Dendritic cell treated with granulocyte-macrophage colony-stimulating factor and Interleukin-4, amounts not matched to agents 40 ng/mL and 50 ng/mL, for 4 days (primary cell): ENCODE measurements around the gene UROC1.
"Not testable (repeated sequence)": the region's sequence is repeated elsewhere in the genome, so short reads cannot be mapped to it uniquely, and the experiment has no call there.

Experiments used
- H3K27ac Mint-ChIP-seq: one replicate; pipeline ENCODE4 v1.8.0; 2022; ENCODE audit warnings: mild to moderate bottlenecking, mixed read lengths
- H3K27me3 Mint-ChIP-seq: one replicate; pipeline ENCODE4 v1.8.0; 2022; ENCODE audit warnings: mild to moderate bottlenecking, mixed read lengths
- H3K36me3 Mint-ChIP-seq: one replicate; pipeline ENCODE4 v1.8.0; 2022; ENCODE audit warnings: low read depth, mixed read lengths
- H3K4me1 Mint-ChIP-seq: one replicate; pipeline ENCODE4 v1.8.0; 2022; ENCODE audit warnings: low read depth, mixed read lengths
- H3K4me3 Mint-ChIP-seq: one replicate; pipeline ENCODE4 v1.8.0; 2022; ENCODE audit warnings: mild to moderate bottlenecking, moderate library complexity, mixed read lengths
- H3K9me3 Mint-ChIP-seq: one replicate; pipeline ENCODE4 v1.8.0; 2022; ENCODE audit warnings: mixed read lengths
- intact Hi-C: fragments of 100-400 bp; cut with micrococcal nuclease; formaldehyde crosslinking; loops from one replicate; pipeline ENCODE4 v1.15.0; 2022

The UROC1 gene

DNA sequence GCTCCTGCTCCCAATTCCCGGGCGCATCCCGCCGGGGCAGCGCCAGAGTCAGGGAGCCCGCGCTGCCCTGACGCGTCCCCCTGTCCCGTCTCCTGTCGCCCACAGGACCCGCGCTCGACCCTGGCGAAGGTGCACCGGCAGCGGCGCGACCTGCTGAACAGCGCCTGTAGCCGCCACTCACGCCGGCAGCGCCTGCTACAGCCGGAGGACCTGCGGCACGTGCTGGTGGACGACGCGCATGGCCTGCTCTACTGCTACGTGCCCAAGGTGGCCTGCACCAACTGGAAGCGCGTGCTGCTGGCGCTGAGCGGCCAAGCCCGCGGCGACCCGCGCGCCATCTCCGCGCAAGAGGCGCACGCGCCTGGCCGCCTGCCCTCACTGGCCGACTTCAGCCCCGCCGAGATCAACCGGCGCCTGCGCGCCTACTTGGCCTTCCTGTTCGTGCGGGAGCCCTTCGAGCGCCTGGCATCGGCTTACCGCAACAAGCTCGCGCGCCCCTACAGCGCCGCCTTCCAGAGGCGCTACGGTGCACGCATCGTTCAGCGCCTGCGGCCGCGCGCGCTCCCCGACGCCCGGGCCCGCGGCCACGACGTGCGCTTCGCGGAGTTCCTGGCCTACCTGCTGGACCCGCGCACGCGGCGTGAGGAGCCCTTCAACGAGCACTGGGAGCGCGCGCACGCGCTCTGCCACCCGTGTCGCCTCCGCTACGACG, 24.2 kb upstream of the UROC1 start:
- peaks cover 68% of the 10 kb centered on the region for H3K36me3 Mint-ChIP-seq
- intact Hi-C loops: no loop called here
- H3K27me3 Mint-ChIP-seq: no peaks in the 10 kb centered on the region
- peak overlapping the region; percentile 97 for H3K27ac Mint-ChIP-seq
- peaks cover 5% of the 10 kb centered on the region for H3K9me3 Mint-ChIP-seq
- peaks cover 69% of the 10 kb centered on the region for H3K4me1 Mint-ChIP-seq
- H3K4me3 Mint-ChIP-seq: no peak overlapping the region

DNA sequence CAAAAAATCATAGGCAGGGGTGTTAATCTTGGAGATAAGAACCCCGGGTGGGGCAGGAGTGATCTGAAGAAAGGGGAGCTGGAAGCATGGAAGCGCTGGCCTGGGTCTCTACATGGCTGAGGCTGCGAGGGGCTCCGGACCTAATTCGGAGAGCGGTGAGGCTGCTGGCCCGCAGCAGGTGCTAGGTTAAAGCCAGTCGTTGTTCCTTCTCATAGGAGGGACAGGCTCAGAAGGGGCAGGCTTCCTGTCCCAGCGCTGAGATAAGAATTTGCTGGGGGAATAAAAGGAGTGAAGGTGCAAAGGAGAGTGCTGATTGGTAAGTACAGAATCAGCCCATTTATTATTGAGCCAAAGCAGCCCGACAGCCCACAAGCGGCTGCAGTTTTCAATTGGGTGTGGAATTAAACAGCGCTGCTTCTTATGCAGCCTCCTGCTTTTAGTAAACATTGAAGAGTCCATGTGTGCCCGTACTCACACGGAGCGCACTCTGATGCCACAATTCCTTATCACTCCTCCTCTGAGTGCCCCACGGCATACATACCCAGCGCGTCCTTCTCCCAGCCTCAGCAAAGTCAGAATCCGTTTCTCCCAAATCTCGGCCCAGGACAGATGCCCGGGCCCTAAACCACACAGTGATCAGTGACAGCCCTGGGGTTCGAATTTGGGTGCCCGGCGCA, 23.5 kb upstream of the UROC1 start:
- Mint-ChIP-seq H3K36me3 (peaks cover 75% of the 10 kb centered on the region), H3K4me1 (peaks cover 72% of the 10 kb centered on the region), H3K9me3 (peaks cover 5% of the 10 kb centered on the region), H3K27ac (peak overlapping the region; percentile 97), H3K4me3 (peak overlapping the region; percentile 18), H3K27me3 (no peaks in the 10 kb centered on the region)
- intact Hi-C loops: no loop called here

DNA sequence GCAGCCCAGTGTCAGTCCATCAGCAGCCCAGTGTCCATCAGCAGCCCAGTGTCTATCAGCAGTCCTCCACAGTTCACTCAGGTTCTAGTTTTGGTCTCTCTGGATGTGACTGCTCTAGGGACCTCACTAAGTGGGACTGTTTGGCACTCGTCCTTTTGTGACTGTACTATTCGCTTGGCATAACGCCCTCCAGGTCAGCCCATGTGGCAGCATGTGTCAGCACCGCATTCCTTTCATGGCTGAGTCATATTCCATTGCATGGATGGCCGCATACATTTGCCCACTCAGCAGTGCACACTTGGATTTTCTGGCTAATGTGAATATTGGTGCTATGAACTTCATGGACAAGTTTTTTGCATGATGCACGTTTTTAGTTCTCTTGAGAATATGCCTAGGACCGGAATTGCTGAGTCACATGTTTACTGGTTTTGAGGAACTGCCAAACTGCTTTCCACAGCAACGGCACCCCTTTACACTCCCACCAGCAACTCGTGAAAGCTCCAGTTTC, 22.8 kb upstream of the UROC1 start:
- peaks cover 71% of the 10 kb centered on the region for H3K4me1 Mint-ChIP-seq
- no peaks in the 10 kb centered on the region for H3K27me3 Mint-ChIP-seq
- peak overlapping the region; percentile 97 for H3K27ac Mint-ChIP-seq
- H3K36me3 Mint-ChIP-seq: peaks cover 82% of the 10 kb centered on the region
- H3K4me3 Mint-ChIP-seq: peak overlapping the region; percentile 18
- intact Hi-C loops: no loop called here
- peaks cover 5% of the 10 kb centered on the region for H3K9me3 Mint-ChIP-seq

DNA sequence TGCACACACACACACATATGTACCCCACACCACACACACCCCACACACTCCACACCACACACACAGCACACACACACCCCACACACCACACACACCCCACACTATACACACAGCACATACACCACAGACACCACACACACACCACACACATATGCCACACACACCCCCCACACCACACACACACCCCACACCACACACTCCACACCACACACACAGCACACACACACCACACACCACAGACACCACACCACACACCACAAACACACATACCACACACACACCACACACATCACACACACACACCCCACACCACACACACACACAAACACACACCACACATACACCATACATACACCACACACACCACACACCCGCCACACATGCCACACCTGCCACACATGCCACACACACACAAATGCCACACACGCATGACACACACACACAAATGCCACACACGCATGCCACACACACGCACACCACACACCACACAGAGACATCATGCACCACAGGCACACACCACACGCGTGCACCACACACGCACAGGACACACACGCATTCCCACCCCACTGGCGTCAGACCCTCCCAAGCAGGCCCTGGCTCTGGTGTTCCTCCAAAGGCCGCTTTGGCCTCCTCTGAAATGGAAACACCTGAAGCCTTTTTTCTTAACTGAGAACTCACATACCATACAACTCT, 22.1 kb upstream of the UROC1 start:
- Mint-ChIP-seq H3K4me1 (peaks cover 64% of the 10 kb centered on the region), H3K9me3 (peaks cover 5% of the 10 kb centered on the region), H3K4me3 (peak overlapping the region; percentile 14), H3K36me3 (peaks cover 88% of the 10 kb centered on the region), H3K27ac (peak overlapping the region; percentile 97), H3K27me3 (no peaks in the 10 kb centered on the region)
- intact Hi-C loops: no loop called here

DNA sequence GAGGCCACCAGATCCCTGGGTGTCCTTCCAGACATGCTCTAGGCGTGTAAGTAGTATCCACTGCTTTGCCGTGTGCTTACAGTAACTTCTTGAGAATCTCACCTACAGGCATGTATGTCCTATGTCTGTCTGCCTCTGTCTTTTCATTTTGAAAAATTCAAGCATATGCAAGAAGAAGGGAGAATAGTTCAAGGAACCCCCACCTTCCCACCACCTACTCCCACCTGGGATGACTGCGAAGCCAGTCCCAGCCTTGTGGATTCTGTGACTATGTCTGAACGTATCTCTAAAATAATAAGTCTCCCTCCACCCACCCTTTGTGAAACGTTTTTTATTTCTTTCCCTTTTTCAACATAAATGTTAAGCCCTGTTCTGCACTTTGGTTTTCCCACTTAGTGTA, 21.4 kb upstream of the UROC1 start:
- peak overlapping the region; percentile 97 for H3K27ac Mint-ChIP-seq
- H3K36me3 Mint-ChIP-seq: peaks cover 94% of the 10 kb centered on the region
- no peaks in the 10 kb centered on the region for H3K27me3 Mint-ChIP-seq
- H3K4me3 Mint-ChIP-seq: no peak overlapping the region
- H3K4me1 Mint-ChIP-seq: peaks cover 67% of the 10 kb centered on the region
- intact Hi-C loops: no loop called here
- H3K9me3 Mint-ChIP-seq: peaks cover 5% of the 10 kb centered on the region

DNA sequence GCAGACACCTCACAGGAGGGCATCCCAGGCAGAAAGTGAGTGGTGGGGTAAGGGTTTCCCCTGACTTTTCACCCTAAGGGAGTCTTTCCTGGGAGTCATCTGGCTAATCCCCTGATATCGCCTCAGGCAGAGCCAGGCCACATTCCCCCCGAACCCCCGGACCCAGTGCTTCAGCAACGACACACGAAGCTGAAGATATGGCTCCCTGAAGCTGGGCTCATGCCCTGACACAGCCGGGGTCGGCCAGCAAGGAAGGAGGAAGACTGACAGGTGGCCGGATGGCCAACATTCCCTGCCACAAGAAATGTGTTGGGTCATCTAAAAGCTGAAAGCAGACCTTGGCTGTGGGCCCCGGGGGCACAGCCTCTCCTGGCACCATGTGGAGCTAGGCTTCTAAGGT, 20.7 kb upstream of the UROC1 start:
- intact Hi-C loops: no loop called here
- H3K27me3 Mint-ChIP-seq: no peaks in the 10 kb centered on the region
- no peak overlapping the region for H3K4me3 Mint-ChIP-seq
- H3K9me3 Mint-ChIP-seq: peaks cover 5% of the 10 kb centered on the region
- peak overlapping the region; percentile 97 for H3K27ac Mint-ChIP-seq
- peaks cover 69% of the 10 kb centered on the region for H3K4me1 Mint-ChIP-seq
- H3K36me3 Mint-ChIP-seq: peaks cover 89% of the 10 kb centered on the region

DNA sequence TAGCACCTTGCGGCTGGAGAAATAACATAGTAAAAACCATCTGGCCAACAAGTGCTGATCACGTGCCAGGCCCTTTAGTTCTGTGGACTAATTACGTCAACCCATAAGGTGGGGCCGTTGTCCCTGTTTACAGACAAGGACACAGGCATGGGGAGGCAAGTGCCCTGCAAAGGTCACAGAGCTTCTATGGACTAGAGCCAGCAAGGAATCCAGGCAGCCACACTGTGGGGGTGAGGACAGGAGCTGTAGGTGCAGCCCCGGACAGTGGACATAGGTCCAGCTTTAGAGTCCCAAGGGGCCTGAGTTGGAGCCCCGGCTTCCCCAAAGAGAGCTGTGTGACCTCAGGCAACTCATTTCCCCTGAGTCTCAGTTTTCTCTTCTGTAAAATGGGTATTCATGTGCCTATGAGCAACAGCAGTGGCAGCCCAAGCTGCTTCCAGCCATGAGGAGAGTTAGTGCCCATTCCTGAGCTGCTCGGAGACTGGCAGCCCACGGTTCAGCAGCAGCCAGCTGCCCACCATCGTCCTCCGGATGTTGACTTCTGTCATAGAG, 20.2 kb upstream of the UROC1 start:
- Mint-ChIP-seq H3K4me1 (peaks cover 66% of the 10 kb centered on the region), H3K27ac (peak overlapping the region; percentile 97), H3K27me3 (no peaks in the 10 kb centered on the region), H3K36me3 (peaks cover 84% of the 10 kb centered on the region), H3K9me3 (peaks cover 5% of the 10 kb centered on the region), H3K4me3 (no peak overlapping the region)
- intact Hi-C loops: no loop called here

DNA sequence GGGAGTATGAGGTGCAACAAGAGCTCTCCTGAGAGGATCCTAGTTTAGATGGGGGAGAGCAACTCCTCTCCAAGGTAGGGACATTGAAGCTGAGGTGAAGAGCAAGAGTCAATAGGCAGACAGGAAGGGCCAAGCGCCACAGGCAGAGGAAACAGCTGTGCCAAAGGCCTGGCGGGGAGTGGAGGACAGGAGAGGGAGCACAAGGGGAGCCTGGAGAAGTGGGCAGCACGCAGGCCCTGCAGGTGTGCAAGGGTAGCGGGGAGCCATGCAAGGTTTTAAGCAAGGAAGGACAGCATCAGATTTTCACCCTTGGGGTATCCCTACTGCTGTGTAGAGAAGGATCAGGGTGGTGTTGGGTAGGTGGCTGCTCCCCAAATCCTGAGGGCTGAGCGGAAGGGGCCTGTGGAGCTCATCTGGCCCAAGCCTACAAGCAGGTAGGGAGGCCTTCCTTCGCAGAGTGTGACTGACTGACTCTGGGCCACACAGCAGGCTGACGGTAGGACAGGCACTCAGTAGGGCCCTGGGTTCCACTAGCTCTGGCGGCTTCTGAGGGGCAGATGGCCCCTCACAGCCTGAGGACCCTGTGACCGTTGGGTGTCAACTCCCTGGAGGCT, 19.6 kb upstream of the UROC1 start:
- Mint-ChIP-seq H3K27ac (peak overlapping the region; percentile 97), H3K27me3 (no peaks in the 10 kb centered on the region), H3K36me3 (peaks cover 78% of the 10 kb centered on the region), H3K9me3 (peaks cover 5% of the 10 kb centered on the region), H3K4me1 (peaks cover 66% of the 10 kb centered on the region), H3K4me3 (no peak overlapping the region)
- intact Hi-C loops: no loop called here

DNA sequence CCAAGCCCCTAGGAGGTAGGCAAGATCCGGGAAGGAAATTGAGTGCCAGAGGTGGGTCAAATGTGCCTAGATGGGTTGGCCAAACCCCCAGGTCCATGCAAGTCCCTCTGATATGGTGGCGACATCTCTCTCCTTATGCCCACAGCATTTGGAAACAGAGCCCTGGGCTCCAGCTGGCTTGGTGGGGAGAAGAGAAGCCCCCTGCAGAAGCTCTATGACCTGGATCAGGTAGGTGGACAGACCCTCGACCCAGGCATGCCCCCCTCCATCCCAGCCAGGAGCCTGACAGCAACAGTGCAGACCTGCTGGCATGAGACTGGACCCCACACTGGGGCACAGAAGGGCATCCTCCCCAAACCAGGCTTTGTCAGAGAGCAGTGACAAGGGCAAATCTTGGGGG, 18.6 kb upstream of the UROC1 start:
- peaks cover 60% of the 10 kb centered on the region for H3K4me1 Mint-ChIP-seq

DNA sequence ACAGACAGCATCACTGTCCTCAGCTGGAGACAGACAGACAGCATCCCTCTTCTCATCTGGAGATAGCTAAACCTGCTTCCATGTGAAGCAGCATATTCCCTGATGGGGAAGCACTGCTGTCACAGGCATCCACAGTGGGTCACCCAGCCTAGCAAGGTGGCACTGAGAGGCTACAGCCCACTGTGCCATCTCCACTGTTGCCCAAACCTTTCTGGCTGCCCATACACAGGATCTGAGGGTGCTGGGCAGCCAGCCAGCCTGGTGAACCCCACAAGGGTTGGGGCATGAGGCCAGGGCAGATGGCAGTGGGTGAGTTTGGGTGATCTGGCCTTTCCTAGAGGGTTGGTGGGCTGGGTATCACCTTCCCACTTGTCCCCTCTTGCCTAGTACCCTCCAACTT, 18.1 kb upstream of the UROC1 start:
- Mint-ChIP-seq H3K4me3 (no peak overlapping the region), H3K4me1 (peaks cover 60% of the 10 kb centered on the region), H3K27ac (peak overlapping the region; percentile 11), H3K36me3 (peaks cover 63% of the 10 kb centered on the region), H3K27me3 (no peaks in the 10 kb centered on the region), H3K9me3 (peaks cover 5% of the 10 kb centered on the region)
- intact Hi-C loops: no loop called here

More for the DNA sequence above, 18.6 kb upstream of the UROC1 start:
- intact Hi-C loops: no loop called here
- H3K36me3 Mint-ChIP-seq: peaks cover 67% of the 10 kb centered on the region
- no peaks in the 10 kb centered on the region for H3K27me3 Mint-ChIP-seq
- peaks cover 5% of the 10 kb centered on the region for H3K9me3 Mint-ChIP-seq
- H3K4me3 Mint-ChIP-seq: no peak overlapping the region
- no peak overlapping the region for H3K27ac Mint-ChIP-seq

DNA sequence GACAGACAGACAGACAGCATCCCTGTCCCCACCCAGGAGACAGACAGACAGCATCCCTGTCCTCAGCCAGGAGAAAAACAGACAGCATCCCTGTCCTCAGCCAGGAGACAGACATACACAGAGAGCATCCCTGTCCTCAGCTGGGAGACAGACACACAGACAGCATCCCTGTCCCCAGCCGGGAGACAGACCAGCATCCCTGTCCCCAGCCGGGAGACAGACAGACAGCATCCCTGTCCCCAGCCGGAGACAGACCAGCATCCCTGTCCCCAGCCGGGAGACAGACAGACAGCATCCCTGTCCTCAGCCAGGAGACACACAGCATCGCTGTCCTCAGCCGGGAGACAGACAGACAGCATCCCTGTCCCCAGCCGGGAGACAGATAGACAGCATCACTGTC, 17.1 kb upstream of the UROC1 start:
- H3K27ac Mint-ChIP-seq: peak overlapping the region; percentile 60
- H3K27me3 Mint-ChIP-seq, H3K9me3 Mint-ChIP-seq, H3K4me3 Mint-ChIP-seq, intact Hi-C loops: not testable (repeated sequence)
- H3K36me3 Mint-ChIP-seq: peaks cover 55% of the 10 kb centered on the region
- peaks cover 60% of the 10 kb centered on the region for H3K4me1 Mint-ChIP-seq

DNA sequence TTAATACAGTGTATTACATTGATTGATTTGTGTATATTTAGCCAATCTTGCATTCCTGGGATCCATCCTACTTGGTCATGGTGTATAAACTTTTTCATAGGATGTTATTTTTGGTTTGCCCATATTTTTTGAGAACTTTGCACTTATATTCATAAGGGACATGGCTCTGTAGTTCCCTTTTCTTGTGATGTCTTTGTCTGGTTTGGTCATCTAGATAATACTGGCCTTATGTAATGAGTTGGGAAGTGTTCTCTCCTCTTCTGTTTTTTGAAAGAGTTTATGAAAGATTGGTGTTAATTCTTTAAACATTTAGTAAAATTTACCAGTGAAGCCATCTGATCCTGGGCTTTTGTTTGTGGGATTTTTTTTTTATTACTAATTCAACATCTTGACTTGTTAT, 15.9 kb upstream of the UROC1 start:
- intact Hi-C loops: no loop called here
- peaks cover 60% of the 10 kb centered on the region for H3K4me1 Mint-ChIP-seq

DNA sequence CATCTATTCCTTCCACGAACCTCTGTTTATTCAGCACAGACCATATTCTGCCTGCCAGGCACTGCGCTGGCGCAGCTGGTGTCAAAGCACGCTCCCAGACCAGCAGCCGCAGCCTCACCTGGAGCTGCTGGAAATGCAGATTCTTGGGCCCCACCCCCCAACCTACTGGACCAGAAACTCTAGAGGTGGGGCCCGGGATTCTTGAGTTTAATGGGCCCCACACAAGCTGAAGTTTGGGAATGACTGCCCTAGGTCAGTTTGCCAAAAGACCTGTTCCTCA, 13.4 kb upstream of the UROC1 start:
- Mint-ChIP-seq H3K27ac (peak overlapping the region; percentile 97), H3K36me3 (peaks cover 37% of the 10 kb centered on the region), H3K9me3 (no peaks in the 10 kb centered on the region), H3K27me3 (no peaks in the 10 kb centered on the region), H3K4me1 (peaks cover 65% of the 10 kb centered on the region), H3K4me3 (no peak overlapping the region)
- intact Hi-C loops: no loop called here

More for the DNA sequence above, 15.9 kb upstream of the UROC1 start:
- no peaks in the 10 kb centered on the region for H3K9me3 Mint-ChIP-seq
- peak overlapping the region; percentile 60 for H3K27ac Mint-ChIP-seq
- H3K4me3 Mint-ChIP-seq: no peak overlapping the region
- H3K27me3 Mint-ChIP-seq: no peaks in the 10 kb centered on the region
- H3K36me3 Mint-ChIP-seq: peaks cover 43% of the 10 kb centered on the region
